Kidney (tissue), 14 donors: ENCODE results near the gene POLA2. TPM values are rescaled to one million over a fixed set of nuclear protein-coding genes. Genes with fewer than 3 reads are reported as not detected.
"Not testable (repeated sequence)": the region's sequence is repeated elsewhere in the genome, so short reads cannot be mapped to it uniquely, and the experiment has no call there.

Experiments used
- DNase-seq, 5 donors: peaks; one replicate each; pipeline ENCODE4 v3.0.0-alpha.2; 2013 to 2020
- FAIRE-seq: peaks from 2 replicates; lab custom pipeline; 2012; peaks lifted over from hg19 to GRCh38; lab: Jason Lieb, UNC
- H3K27ac ChIP-seq, 2 donors: one replicate each; pipeline ENCODE4 v1.7.0; 2013; ENCODE audit warnings: low read depth in 2 of 2, low read length in 2 of 2, inconsistent platforms in 1 of 2
- H3K27me3 ChIP-seq: one replicate; pipeline ENCODE4 v1.7.1; 2013; ENCODE audit warnings: low read length, inconsistent platforms; ENCODE audit not compliant: control insufficient read depth, insufficient read depth
- H3K36me3 ChIP-seq, 3 donors: one replicate each; pipeline versions ENCODE4 v1.7.0 to v1.7.1; 2013; ENCODE audit warnings: low read length in 3 of 3, control low read depth in 1 of 3, inconsistent platforms in 1 of 3; ENCODE audit not compliant: insufficient read depth in 3 of 3, control insufficient read depth in 2 of 3
- H3K4me1 ChIP-seq, 3 donors: one replicate each; pipeline versions ENCODE4 v1.7.0 to v1.7.1; 2013; ENCODE audit warnings: low read length in 3 of 3, inconsistent platforms in 1 of 3, low read depth in 1 of 3; ENCODE audit not compliant: control insufficient read depth in 2 of 3, insufficient read depth in 2 of 3
- H3K4me3 ChIP-seq, 3 donors: one replicate each; pipeline versions ENCODE4 v1.7.0 to v1.8.1; 2013; ENCODE audit warnings: low read length in 3 of 3, control low read depth in 1 of 3, inconsistent platforms in 1 of 3
- H3K9ac ChIP-seq, 3 donors: one replicate each; pipeline versions ENCODE4 v1.7.0 to v1.7.1; 2013; ENCODE audit warnings: low read length in 3 of 3, control low read depth in 1 of 3, inconsistent platforms in 1 of 3
- H3K9me3 ChIP-seq, 3 donors: one replicate each; pipeline versions ENCODE4 v1.7.0 to v1.7.1; 2013; ENCODE audit warnings: low read length in 3 of 3, control low read depth in 1 of 3, inconsistent platforms in 1 of 3; ENCODE audit not compliant: control insufficient read depth in 2 of 3, insufficient read depth in 1 of 3
- intact Hi-C: fragments of 100-400 bp; cut with DNase I; formaldehyde crosslinking; loops from one replicate; pipeline ENCODE4 v1.11.1; 2022
- polyA plus RNA-seq: library from polyadenylated mRNA; stranded (reverse); fragments of 350-450 nt; fragmentation: Illumina TruSeq; extraction: RNeasy Lipid Tissue Mini Kit (QIAGEN cat#74804); gene quantifications from one replicate; pipeline ENCODE4 v1.2.3, GENCODE V29; 2014; ENCODE audit warnings: low read depth, low replicate concordance; ENCODE audit not compliant: insufficient read depth
- total RNA-seq: library from RNA; stranded (reverse); fragmentation: NEBNext Ultra II Directional; extraction: Animal tissue kit (Norgen Biotek cat#: 25700); gene quantifications from one replicate; pipeline ENCODE4 v1.2.1, GENCODE V29; 2021
- TF ChIP-seq, protein P1 (sequence below): IDR thresholded peaks from 3 replicates; pipeline ENCODE4 v1.5.1; 2012; ENCODE audit warnings: mild to moderate bottlenecking, moderate library complexity, borderline replicate concordance; ENCODE audit not compliant: insufficient read depth; ENCODE audit errors: extremely low read depth
- donor health status: control.
- donor health status: control.
- donor health status: control.
- donor health status: control.
- donor health status: control.
- donor health status: DM: yes; HTN: yes; CAD: no.
- donor health status: Normal renal cell carcinoma (clear cell type).

Gene POLA2
- total and polyA plus RNA-seq, 2 donors from 2014 or later: 6.5 to 13.6 TPM

DNA sequence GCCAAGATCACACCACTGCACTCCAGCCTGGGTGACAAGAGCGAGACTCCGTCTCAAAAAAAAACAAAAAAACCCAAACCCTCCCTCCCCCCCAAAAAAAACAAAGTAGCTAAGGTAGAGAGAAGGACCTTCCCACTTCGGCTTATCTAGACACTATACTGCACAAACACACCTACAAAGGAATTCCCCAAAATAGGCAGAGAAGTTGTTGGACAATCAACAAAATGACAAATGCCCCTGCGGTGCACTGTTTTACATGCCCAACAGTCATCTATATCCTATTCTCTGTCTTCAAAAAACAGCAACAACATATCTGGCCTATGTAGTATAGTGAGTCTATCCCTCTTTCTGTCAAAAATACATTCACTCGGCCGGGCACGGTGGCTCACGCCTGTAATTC, 65.3 kb downstream of the POLA2 start:
- Histone ChIP-seq H3K36me3 (peaks cover 0 to 7% (median 3%) of the 10 kb centered on the region in 3 donors), H3K27me3 (no peaks in the 10 kb centered on the region), H3K9ac (no peak overlapping the region), H3K9me3 (no peaks in the 10 kb centered on the region), H3K27ac (no peak overlapping the region), H3K4me3 (no peak overlapping the region), H3K4me1 (no peaks in the 10 kb centered on the region)
- TF ChIP-seq, protein P1, sequence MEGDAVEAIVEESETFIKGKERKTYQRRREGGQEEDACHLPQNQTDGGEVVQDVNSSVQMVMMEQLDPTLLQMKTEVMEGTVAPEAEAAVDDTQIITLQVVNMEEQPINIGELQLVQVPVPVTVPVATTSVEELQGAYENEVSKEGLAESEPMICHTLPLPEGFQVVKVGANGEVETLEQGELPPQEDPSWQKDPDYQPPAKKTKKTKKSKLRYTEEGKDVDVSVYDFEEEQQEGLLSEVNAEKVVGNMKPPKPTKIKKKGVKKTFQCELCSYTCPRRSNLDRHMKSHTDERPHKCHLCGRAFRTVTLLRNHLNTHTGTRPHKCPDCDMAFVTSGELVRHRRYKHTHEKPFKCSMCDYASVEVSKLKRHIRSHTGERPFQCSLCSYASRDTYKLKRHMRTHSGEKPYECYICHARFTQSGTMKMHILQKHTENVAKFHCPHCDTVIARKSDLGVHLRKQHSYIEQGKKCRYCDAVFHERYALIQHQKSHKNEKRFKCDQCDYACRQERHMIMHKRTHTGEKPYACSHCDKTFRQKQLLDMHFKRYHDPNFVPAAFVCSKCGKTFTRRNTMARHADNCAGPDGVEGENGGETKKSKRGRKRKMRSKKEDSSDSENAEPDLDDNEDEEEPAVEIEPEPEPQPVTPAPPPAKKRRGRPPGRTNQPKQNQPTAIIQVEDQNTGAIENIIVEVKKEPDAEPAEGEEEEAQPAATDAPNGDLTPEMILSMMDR: no peak
- intact Hi-C loops: loop anchor here (5.0 kb wide), 1 partner anchor 50 kb away; no protein-coding TSS in a partner anchor
- no peak for DNase-seq
- FAIRE-seq: no peak

- Histone ChIP-seq H3K36me3 (no peaks in the 10 kb centered on the region), H3K9me3 (no peaks in the 10 kb centered on the region), H3K4me3 (no peak overlapping the region), H3K4me1 (peaks cover 0 to 2% (median 0%) of the 10 kb centered on the region in 3 donors), H3K27ac (no peak overlapping the region), H3K27me3 (no peaks in the 10 kb centered on the region), H3K9ac (peak overlapping the region in 1 of 3 donors; percentile 13)
- TF ChIP-seq, protein P1: no peak
- DNase-seq (no peak), FAIRE-seq (no peak)
- intact Hi-C loops: loop anchor here (5.0 kb wide), 1 partner anchor 52 kb away; no protein-coding TSS in a partner anchor
These were observed 67.7 kb downstream of the POLA2 start for GRCh38 chr11:65329478-65329877.

- H3K9me3 ChIP-seq: no peaks in the 10 kb centered on the region
- no peak for FAIRE-seq
- no peaks in the 10 kb centered on the region for H3K36me3 ChIP-seq
- peaks cover 0 to 5% (median 4%) of the 10 kb centered on the region in 3 donors for H3K4me1 ChIP-seq
- intact Hi-C loops: loop anchor here (5.0 kb wide), 1 partner anchor 53 kb away; no protein-coding TSS in a partner anchor
- TF ChIP-seq, protein P1: peak; percentile 86
- peak overlapping the region in 1 of 3 donors; percentile 9 for H3K4me3 ChIP-seq
- no peaks in the 10 kb centered on the region for H3K27me3 ChIP-seq
- H3K27ac ChIP-seq: no peak overlapping the region
- peak; percentile 62 to 96 (median 87) for DNase-seq
- H3K9ac ChIP-seq: peak overlapping the region in 1 of 3 donors; percentile 13
These were observed 68.2 kb downstream of the POLA2 start for GRCh38 chr11:65329944-65330403.

- H3K9me3 ChIP-seq: no peaks in the 10 kb centered on the region
- intact Hi-C loops: no loop called here
- DNase-seq: peak in 1 of 5 donors; percentile 13
- peaks cover 0 to 11% (median 8%) of the 10 kb centered on the region in 3 donors for H3K4me1 ChIP-seq
- no peak overlapping the region for H3K27ac ChIP-seq
- H3K4me3 ChIP-seq: no peak overlapping the region
- H3K36me3 ChIP-seq: no peaks in the 10 kb centered on the region
- no peaks in the 10 kb centered on the region for H3K27me3 ChIP-seq
- TF ChIP-seq, protein P1: no peak
- FAIRE-seq: no peak
- H3K9ac ChIP-seq: no peak overlapping the region
These were observed 68.8 kb downstream of the POLA2 start for GRCh38 chr11:65330544-65330943.

- H3K9ac ChIP-seq, intact Hi-C loops, H3K9me3 ChIP-seq, H3K36me3 ChIP-seq, H3K27me3 ChIP-seq, FAIRE-seq, H3K27ac ChIP-seq, H3K4me3 ChIP-seq: not testable (repeated sequence)
- peak in 1 of 5 donors; percentile 60 for DNase-seq
- H3K4me1 ChIP-seq: peaks cover 0 to 11% (median 8%) of the 10 kb centered on the region in 3 donors
These were observed 70.8 kb downstream of the POLA2 start for GRCh38 chr11:65332591-65332990.
